GM21390 (cell line): ENCODE data around the gene PPP2R3B.
"Not testable (repeated sequence)": the region's sequence is repeated elsewhere in the genome, so short reads cannot be mapped to it uniquely, and the experiment has no call there.

ENCODE experiments used
- ATAC-seq: cut with Tn5 transposase; IDR thresholded peaks from one replicate; pipeline ENCODE4 v1.9.1; 2021; ENCODE audit not compliant: unreplicated experiment

The PPP2R3B gene

GRCh38 chrX:338836-339400, 47.8 kb downstream of the PPP2R3B start:
- ATAC-seq, result no peak

GRCh38 chrX:338281-338835, 48.3 kb downstream of the PPP2R3B start:
- no peak for ATAC-seq

- no peak for ATAC-seq
Measured at GRCh38 chrX:337331-337831, 49.3 kb downstream of the PPP2R3B start.

GRCh38 chrX:336227-336626, 50.5 kb downstream of the PPP2R3B start:
- ATAC-seq, result no peak

- no peak for ATAC-seq
Measured at GRCh38 chrX:335758-336155, 51.0 kb downstream of the PPP2R3B start.

- ATAC-seq, result no peak
Measured at GRCh38 chrX:334971-335757, 51.5 kb downstream of the PPP2R3B start.

- no peak for ATAC-seq
Measured at GRCh38 chrX:334331-334891, 52.3 kb downstream of the PPP2R3B start.

GRCh38 chrX:333611-334311, 52.9 kb downstream of the PPP2R3B start:
- ATAC-seq, result no peak

GRCh38 chrX:332916-333610, 53.6 kb downstream of the PPP2R3B start:
- no peak for ATAC-seq

- no peak for ATAC-seq
Measured at GRCh38 chrX:332496-332860, 54.2 kb downstream of the PPP2R3B start.

GRCh38 chrX:331825-332495, 54.7 kb downstream of the PPP2R3B start:
- ATAC-seq, result no peak

GRCh38 chrX:331151-331824, 55.4 kb downstream of the PPP2R3B start:
- no peak for ATAC-seq

GRCh38 chrX:330726-331150, 56.0 kb downstream of the PPP2R3B start:
- ATAC-seq, result no peak

GRCh38 chrX:330141-330725, 56.5 kb downstream of the PPP2R3B start:
- not testable (repeated sequence) for ATAC-seq

- ATAC-seq, result no peak
Measured at GRCh38 chrX:329291-329910, 57.3 kb downstream of the PPP2R3B start.

GRCh38 chrX:327660-328126, 59.0 kb downstream of the PPP2R3B start:
- no peak for ATAC-seq

- not testable (repeated sequence) for ATAC-seq
Measured at GRCh38 chrX:324664-325063, 62.0 kb downstream of the PPP2R3B start.

GRCh38 chrX:323721-324628, 62.7 kb downstream of the PPP2R3B start:
- no peak for ATAC-seq
